Hepatocyte (in vitro differentiated cells): ENCODE results near the gene MATN4. TPM values are rescaled to one million over a fixed set of nuclear protein-coding genes. Genes with fewer than 3 reads are reported as not detected.

Experiments used
- DNase-seq: peaks from one replicate; pipeline ENCODE4 v3.0.0-alpha.2; 2016; ENCODE audit warnings: low spot score
- H2AFZ ChIP-seq: fragments of 200-600 bp; sonication (generic); 2 replicates; pipeline ENCODE4 v1.6.0; 2016; ENCODE audit warnings: antibody characterized with exemption, mild to moderate bottlenecking
- H3K27ac ChIP-seq: fragments of 200-600 bp; sonication (generic); 2 replicates; pipeline ENCODE4 v1.5.1; 2016; ENCODE audit warnings: mild to moderate bottlenecking
- H3K27me3 ChIP-seq: fragments of 200-600 bp; sonication (generic); 2 replicates; pipeline ENCODE4 v1.6.1; 2016
- H3K36me3 ChIP-seq: fragments of 200-600 bp; sonication (generic); replicated peaks from 2 replicates; pipeline ENCODE4 v1.5.1; 2016; ENCODE audit warnings: low read depth; ENCODE audit not compliant: insufficient read depth
- H3K4me1 ChIP-seq: fragments of 200-600 bp; sonication (generic); 2 replicates; pipeline ENCODE4 v1.5.1; 2016; ENCODE audit warnings: mild to moderate bottlenecking, moderate library complexity; ENCODE audit not compliant: insufficient read depth
- H3K4me2 ChIP-seq: fragments of 200-600 bp; sonication (generic); 2 replicates; pipeline ENCODE4 v1.6.0; 2016
- H3K4me3 ChIP-seq: fragments of 200-600 bp; sonication (generic); 2 replicates; pipeline ENCODE4 v1.5.1; 2016; ENCODE audit warnings: mild to moderate bottlenecking
- H3K79me2 ChIP-seq: fragments of 200-600 bp; sonication (generic); 2 replicates; pipeline ENCODE4 v1.6.0; 2017; ENCODE audit warnings: mild to moderate bottlenecking
- H3K9me2 ChIP-seq: fragments of 200-600 bp; sonication (generic); replicated peaks from 2 replicates; pipeline ENCODE4 v1.6.0; 2017; ENCODE audit warnings: mild to moderate bottlenecking; ENCODE audit not compliant: insufficient read depth
- H3K9me3 ChIP-seq: fragments of 200-600 bp; sonication (generic); 2 replicates; pipeline ENCODE4 v1.5.1; 2016; ENCODE audit warnings: low read depth, mild to moderate bottlenecking
- H4K20me1 ChIP-seq: fragments of 200-600 bp; sonication (generic); 2 replicates; pipeline ENCODE4 v1.6.0; 2016; ENCODE audit warnings: mild to moderate bottlenecking; ENCODE audit not compliant: insufficient read depth, poor library complexity, severe bottlenecking
- EZH2 ChIP-seq: fragments of 200-600 bp; sonication (generic); IDR thresholded peaks from 2 replicates; pipeline ENCODE4 v1.6.1; 2016; ENCODE audit warnings: antibody characterized with exemption, mild to moderate bottlenecking, borderline replicate concordance
- EZH2phosphoT487 ChIP-seq: fragments of 200-600 bp; sonication (generic); IDR thresholded peaks from one replicate; pipeline ENCODE4 v1.6.1; 2018; ENCODE audit warnings: antibody characterized with exemption, mild to moderate bottlenecking, low read depth, moderate library complexity; ENCODE audit not compliant: unreplicated experiment, severe bottlenecking
- WGBS: methylation state at CpG from one replicate; pipeline ENCODE4 v1.1.6; 2016; ENCODE audit warnings: low lambda C conversion rate; ENCODE audit errors: missing lambda C conversion rate; 5-methylcytosine and 5-hydroxymethylcytosine counted together
- polyA plus RNA-seq: library from polyadenylated mRNA; unstranded; fragments of >200 nt; fragmentation: Nextera tagmentation; extraction: Ambion mirVana; gene quantifications from 2 replicates; pipeline ENCODE4 v1.2.1, GENCODE V29; 2016
- total RNA-seq: library from RNA; depleted of rRNA; stranded (reverse); fragments of >200 nt; gene quantifications from 2 replicates; pipeline ENCODE4 v1.2.3, GENCODE V29; 2014
- TF ChIP-seq, protein P1 (sequence below): fragments of 200-600 bp; sonication (generic); IDR thresholded peaks from 2 replicates; pipeline ENCODE4 v1.5.1; 2016; ENCODE audit warnings: antibody characterized with exemption, mild to moderate bottlenecking; ENCODE audit not compliant: poor library complexity

The MATN4 gene, protein sequence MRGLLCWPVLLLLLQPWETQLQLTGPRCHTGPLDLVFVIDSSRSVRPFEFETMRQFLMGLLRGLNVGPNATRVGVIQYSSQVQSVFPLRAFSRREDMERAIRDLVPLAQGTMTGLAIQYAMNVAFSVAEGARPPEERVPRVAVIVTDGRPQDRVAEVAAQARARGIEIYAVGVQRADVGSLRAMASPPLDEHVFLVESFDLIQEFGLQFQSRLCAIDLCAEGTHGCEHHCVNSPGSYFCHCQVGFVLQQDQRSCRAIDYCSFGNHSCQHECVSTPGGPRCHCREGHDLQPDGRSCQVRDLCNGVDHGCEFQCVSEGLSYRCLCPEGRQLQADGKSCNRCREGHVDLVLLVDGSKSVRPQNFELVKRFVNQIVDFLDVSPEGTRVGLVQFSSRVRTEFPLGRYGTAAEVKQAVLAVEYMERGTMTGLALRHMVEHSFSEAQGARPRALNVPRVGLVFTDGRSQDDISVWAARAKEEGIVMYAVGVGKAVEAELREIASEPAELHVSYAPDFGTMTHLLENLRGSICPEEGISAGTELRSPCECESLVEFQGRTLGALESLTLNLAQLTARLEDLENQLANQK
- total RNA-seq (0.57 TPM in 1 of 2 replicates, not detected in the other), polyA plus RNA-seq (0.50 TPM in 1 of 2 replicates, not detected in the other)

DNA sequence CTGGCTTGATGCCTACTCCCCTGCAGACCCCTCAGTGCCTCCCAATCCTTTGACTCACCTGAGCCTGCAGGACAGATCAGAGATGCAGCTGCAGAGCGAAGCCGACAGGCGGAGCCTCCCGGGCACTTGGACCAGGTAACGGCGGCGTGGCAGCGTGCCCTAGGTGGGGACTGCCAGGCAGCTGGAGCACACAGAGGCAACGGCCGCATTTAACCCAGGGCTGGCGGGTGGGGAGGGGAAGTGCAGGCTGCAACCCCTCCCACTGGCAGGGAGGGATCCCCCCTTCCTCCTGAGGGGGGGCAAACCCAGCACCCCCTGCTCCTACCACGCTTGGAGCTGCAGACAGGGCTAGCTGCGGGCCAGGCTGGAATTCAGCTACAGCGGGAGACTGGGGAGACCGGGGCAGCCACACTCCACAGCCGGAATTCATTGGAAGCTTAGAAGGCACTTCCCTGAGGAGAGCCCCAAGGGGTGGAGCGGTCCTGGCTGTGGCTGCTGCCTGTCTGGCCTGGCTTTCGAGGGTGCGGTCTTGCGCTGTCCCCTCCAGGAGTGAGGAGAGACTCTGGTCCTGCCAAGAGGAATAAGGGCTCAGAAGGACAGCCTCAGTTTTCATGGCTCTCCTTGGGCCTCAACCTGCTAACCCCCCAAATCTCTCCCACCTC, at the start of gene MATN4:
MATN4 (minus strand) TSS at position 183 of the 662 bp plus-strand sequence. CDS start 2,717 bp downstream, outside the sequence.
- H3K9me3 ChIP-seq: no peaks in the 10 kb centered on the region
- H2AFZ ChIP-seq: no peak within 1 kb of the TSS
- TF ChIP-seq EZH2phosphoT487 (no peak), EZH2 (no peak)
- TF ChIP-seq, protein P1, sequence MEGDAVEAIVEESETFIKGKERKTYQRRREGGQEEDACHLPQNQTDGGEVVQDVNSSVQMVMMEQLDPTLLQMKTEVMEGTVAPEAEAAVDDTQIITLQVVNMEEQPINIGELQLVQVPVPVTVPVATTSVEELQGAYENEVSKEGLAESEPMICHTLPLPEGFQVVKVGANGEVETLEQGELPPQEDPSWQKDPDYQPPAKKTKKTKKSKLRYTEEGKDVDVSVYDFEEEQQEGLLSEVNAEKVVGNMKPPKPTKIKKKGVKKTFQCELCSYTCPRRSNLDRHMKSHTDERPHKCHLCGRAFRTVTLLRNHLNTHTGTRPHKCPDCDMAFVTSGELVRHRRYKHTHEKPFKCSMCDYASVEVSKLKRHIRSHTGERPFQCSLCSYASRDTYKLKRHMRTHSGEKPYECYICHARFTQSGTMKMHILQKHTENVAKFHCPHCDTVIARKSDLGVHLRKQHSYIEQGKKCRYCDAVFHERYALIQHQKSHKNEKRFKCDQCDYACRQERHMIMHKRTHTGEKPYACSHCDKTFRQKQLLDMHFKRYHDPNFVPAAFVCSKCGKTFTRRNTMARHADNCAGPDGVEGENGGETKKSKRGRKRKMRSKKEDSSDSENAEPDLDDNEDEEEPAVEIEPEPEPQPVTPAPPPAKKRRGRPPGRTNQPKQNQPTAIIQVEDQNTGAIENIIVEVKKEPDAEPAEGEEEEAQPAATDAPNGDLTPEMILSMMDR: no peak
- H3K4me3 ChIP-seq: no peak within 1 kb of the TSS
- H3K27ac ChIP-seq: no peak within 1 kb of the TSS
- H3K27me3 ChIP-seq: no peaks in the 10 kb centered on the region
- WGBS: 79% methylated on average over 20 of the region's 20 CpGs
- no peaks in the 10 kb centered on the region for H4K20me1 ChIP-seq
- no peak within 1 kb of the TSS for H3K4me2 ChIP-seq
- H3K79me2 ChIP-seq: no peaks in the 10 kb centered on the region
- DNase-seq: no peak
- no peaks in the 10 kb centered on the region for H3K36me3 ChIP-seq
- no peaks in the 10 kb centered on the region for H3K4me1 ChIP-seq
- H3K9me2 ChIP-seq: no peaks in the 10 kb centered on the region

DNA sequence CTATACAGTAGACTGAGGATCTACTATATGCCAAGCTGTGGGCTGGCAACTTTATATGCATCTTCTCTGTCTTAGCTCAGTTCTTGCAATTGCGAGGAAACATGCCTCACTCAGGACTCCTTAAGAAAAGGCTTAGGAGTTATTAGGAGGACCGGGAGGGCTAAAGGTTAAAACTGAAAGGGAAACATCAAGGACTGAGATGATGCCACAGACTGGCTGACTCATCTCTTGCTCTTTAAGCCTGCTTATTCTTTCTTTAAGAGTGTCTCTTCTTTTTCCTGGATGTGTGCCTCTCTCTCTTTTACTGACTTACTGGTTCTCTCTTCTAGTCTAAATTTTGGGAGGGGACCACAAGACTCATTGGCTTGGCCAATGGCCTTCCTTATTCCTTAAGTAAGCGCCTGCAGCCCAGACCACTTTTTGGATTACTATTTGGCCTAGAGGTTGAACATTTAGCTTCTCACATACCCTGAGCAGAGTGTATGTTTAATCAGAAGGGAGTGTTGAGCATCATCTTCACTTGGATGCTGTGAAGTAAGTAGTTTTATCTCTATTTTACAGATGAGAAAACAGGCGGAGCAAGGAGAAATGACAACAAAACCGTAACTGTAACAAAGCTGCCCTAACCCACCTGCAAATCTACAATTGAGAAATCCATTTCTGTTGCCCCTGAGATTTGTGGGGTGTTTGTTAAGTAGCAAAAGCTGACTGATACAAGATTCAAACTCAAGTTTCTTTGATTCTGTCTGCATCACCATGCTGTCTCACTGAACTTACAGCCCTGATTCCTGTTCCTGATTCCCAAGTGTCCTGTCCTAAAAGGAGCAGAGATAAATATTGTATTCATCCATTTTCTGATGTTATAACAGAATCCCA, 47.3 kb upstream of the MATN4 start:
- Histone ChIP-seq H3K4me3 (no peak overlapping the region), H3K9me3 (no peaks in the 10 kb centered on the region), H3K4me1 (peaks cover 10% of the 10 kb centered on the region), H3K79me2 (no peaks in the 10 kb centered on the region), H3K27ac (peak overlapping the region; percentile 54), H2AFZ (no peak overlapping the region), H3K4me2 (peak overlapping the region; percentile 44), H3K36me3 (no peaks in the 10 kb centered on the region), H3K9me2 (no peaks in the 10 kb centered on the region), H4K20me1 (no peaks in the 10 kb centered on the region), H3K27me3 (no peaks in the 10 kb centered on the region)
- DNase-seq: peak; percentile 66
- WGBS: 39% methylated on average over 5 of the region's 5 CpGs
- no peak for TF ChIP-seq EZH2phosphoT487
- TF ChIP-seq, protein P1: no peak
- TF ChIP-seq EZH2: no peak

DNA sequence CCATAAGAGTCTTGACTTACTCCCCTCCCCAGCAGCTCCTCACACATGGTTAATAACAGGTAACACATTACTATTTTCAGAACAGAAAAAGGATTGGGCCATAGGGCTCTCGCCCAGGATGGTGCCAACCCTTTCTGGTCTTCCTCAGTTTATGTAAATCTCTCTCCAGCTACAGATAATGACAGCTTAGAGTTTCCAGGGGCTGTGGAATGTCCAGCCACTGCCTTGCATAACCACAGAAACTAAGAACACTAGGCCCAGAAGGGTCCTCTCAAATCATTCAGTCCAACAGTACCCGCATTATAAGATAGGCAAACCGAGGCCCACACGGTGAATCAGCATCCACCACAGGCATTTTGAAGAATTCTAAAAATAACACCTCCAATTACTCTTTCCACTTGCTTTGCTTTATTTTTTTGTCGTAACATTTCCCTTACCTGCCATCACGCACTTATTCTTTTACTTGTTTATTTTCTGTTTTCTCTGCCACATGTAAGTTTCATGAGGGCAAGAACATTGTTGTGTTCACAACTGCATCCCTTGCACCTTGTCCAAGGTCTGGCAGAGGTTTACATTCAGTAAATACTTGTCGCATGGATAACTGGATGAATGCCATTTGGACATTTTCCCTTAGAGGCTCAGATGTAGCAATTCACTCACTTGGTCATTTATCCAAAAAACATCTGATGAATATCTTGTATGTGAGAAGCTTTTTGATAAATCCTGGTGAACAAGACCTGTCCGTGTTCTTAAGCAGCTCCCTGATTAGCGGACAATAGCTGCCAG, 46.5 kb upstream of the MATN4 start:
- no peak overlapping the region for H3K4me3 ChIP-seq
- no peak overlapping the region for H2AFZ ChIP-seq
- peaks cover 6% of the 10 kb centered on the region for H3K4me1 ChIP-seq
- TF ChIP-seq EZH2phosphoT487: no peak
- TF ChIP-seq EZH2: no peak
- TF ChIP-seq, protein P1: no peak
- H3K9me2 ChIP-seq: no peaks in the 10 kb centered on the region
- peak overlapping the region; percentile 44 for H3K4me2 ChIP-seq
- no peak for DNase-seq
- peak overlapping the region; percentile 19 for H3K27ac ChIP-seq
- WGBS: 63% methylated on average over 9 of the region's 9 CpGs
- H3K79me2 ChIP-seq: no peaks in the 10 kb centered on the region
- H3K27me3 ChIP-seq: no peaks in the 10 kb centered on the region
- H3K9me3 ChIP-seq: no peaks in the 10 kb centered on the region
- H4K20me1 ChIP-seq: no peaks in the 10 kb centered on the region
- no peaks in the 10 kb centered on the region for H3K36me3 ChIP-seq
